DMS114 treated with DMSO at 0.1 percent for 48 hours (cell line): ENCODE results near the gene RMND5A.

Experiments
- DNase-seq: peaks from one replicate; lab custom pipeline; 2025; ENCODE audit not compliant: unreplicated experiment; lab: John Stamatoyannopoulos, UW

RMND5A gene

GRCh38 chr2:86764661-86765309 is 44.7 kb downstream of the RMND5A start:
- DNase-seq, result peak; percentile 63

GRCh38 chr2:86765310-86765695 is 45.2 kb downstream of the RMND5A start:
- DNase-seq, result no peak

GRCh38 chr2:86768189-86768949 is 48.3 kb downstream of the RMND5A start:
- DNase-seq, result no peak

- no peak for DNase-seq
These were observed 49.7 kb downstream of the RMND5A start for GRCh38 chr2:86769838-86770237.

- DNase-seq, result no peak
These were observed 50.8 kb downstream of the RMND5A start for GRCh38 chr2:86770816-86771301.

- DNase-seq, result no peak
These were observed 52.5 kb downstream of the RMND5A start for GRCh38 chr2:86772611-86773010.

- no peak for DNase-seq
These were observed 54.8 kb downstream of the RMND5A start for GRCh38 chr2:86774862-86775261.

- no peak for DNase-seq
These were observed 55.2 kb downstream of the RMND5A start for GRCh38 chr2:86775338-86775737.

- no peak for DNase-seq
These were observed 56.4 kb downstream of the RMND5A start for GRCh38 chr2:86776532-86776931.

- no peak for DNase-seq
These were observed 58.9 kb downstream of the RMND5A start for GRCh38 chr2:86778957-86779356.

GRCh38 chr2:86779971-86780370 is 59.9 kb downstream of the RMND5A start:
- no peak for DNase-seq

GRCh38 chr2:86781363-86781762 is 61.3 kb downstream of the RMND5A start:
- no peak for DNase-seq

- no peak for DNase-seq
These were observed 62.7 kb downstream of the RMND5A start for GRCh38 chr2:86782748-86783147.

GRCh38 chr2:86783615-86784339 is 63.7 kb downstream of the RMND5A start:
- DNase-seq, result no peak

GRCh38 chr2:86785456-86785855 is 65.4 kb downstream of the RMND5A start:
- no peak for DNase-seq

- no peak for DNase-seq
These were observed 66.0 kb downstream of the RMND5A start for GRCh38 chr2:86786001-86786536.

GRCh38 chr2:86787736-86788135 is 67.6 kb downstream of the RMND5A start:
- DNase-seq, result no peak

- no peak for DNase-seq
These were observed 68.1 kb downstream of the RMND5A start for GRCh38 chr2:86788165-86788564.

GRCh38 chr2:86788881-86789686 is 69.0 kb downstream of the RMND5A start:
- DNase-seq, result no peak

GRCh38 chr2:86789687-86790133 is 69.6 kb downstream of the RMND5A start:
- no peak for DNase-seq
